SH-SY5Y (cell line): Measurements from ENCODE around the gene TRUB2.

Experiments
- GATA2 ChIP-seq: IDR thresholded peaks from 2 replicates; pipeline ENCODE4 v1.6.1; 2011; ENCODE audit warnings: mild to moderate bottlenecking, low read depth, low read length
- GATA3 ChIP-seq: IDR thresholded peaks from 2 replicates; pipeline ENCODE4 v1.6.1; 2011; ENCODE audit warnings: low read depth, mild to moderate bottlenecking, low read length, moderate library complexity

TRUB2 gene, protein sequence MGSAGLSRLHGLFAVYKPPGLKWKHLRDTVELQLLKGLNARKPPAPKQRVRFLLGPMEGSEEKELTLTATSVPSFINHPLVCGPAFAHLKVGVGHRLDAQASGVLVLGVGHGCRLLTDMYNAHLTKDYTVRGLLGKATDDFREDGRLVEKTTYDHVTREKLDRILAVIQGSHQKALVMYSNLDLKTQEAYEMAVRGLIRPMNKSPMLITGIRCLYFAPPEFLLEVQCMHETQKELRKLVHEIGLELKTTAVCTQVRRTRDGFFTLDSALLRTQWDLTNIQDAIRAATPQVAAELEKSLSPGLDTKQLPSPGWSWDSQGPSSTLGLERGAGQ

DNA sequence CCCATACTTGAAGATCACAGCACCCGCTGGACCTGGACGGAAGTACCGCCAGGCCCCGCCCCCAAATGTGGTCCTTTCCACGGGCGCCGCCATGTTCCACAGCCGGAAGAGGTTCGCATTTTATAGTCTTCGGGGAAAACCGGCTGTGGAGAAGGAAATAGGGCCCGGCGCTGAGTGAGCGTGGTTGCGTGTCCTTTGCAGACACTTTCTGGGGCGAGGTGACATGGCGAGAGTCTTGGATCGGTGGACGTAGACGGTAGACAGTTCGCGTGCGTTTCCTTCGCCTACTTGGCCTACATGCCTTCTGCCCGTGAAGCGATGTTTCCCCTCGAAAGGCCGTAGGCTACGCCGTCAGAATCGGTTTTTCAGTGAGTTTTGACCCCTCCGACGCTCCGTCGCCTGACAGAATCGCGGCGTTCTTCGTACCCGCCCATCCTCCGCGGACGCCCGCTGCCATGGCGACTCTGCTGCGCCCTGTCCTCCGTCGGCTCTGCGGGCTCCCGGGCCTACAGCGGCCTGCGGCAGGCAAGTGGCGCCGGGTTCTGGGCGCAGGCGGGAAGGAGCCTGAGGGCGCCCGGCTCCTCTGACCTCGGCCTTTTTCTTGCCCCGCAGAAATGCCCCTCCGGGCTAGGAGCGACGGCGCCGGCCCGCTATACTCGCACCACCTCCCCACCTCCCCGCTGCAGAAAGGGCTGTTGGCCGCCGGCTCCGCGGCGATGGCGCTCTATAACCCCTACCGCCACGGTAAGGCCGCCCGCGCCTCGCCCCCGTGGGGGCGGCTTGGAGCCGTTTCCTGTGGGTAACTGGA is at the start of gene TRUB2, which contains the start of gene COQ4:
TRUB2 (minus strand) TSS at position 44 of the 808 bp plus-strand sequence; CDS start at position 5, 39 bp downstream.
COQ4 (plus strand) TSS at position 436 of the 808 bp plus-strand sequence; CDS start at position 456, 20 bp downstream.
- TF ChIP-seq GATA3 (no peak), GATA2 (no peak)

DNA sequence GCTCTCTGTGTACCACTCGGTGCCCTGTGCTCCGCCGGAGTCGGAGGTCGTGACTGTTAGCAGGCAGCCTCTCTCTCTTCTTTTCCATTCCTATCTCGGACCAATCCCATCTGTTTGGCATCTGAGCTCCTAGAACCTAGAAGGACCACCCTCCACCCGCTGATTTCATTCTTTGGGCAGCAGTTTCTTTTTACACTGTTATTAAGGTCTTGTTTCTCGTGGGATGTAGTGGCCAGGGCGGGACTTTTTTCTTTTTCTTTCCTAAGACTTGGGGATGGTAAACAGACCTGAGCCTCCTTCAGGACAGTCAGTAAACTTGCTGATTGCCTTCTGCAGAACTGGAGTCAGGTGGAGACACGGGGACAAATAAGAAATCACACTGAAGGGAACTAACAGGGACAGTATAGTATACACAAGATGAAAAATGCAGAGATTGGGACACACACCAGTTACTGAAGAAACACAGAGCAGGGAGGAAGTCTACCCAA is 49.4 kb upstream of the TRUB2 start:
- TF ChIP-seq GATA2 (no peak), GATA3 (no peak)

DNA sequence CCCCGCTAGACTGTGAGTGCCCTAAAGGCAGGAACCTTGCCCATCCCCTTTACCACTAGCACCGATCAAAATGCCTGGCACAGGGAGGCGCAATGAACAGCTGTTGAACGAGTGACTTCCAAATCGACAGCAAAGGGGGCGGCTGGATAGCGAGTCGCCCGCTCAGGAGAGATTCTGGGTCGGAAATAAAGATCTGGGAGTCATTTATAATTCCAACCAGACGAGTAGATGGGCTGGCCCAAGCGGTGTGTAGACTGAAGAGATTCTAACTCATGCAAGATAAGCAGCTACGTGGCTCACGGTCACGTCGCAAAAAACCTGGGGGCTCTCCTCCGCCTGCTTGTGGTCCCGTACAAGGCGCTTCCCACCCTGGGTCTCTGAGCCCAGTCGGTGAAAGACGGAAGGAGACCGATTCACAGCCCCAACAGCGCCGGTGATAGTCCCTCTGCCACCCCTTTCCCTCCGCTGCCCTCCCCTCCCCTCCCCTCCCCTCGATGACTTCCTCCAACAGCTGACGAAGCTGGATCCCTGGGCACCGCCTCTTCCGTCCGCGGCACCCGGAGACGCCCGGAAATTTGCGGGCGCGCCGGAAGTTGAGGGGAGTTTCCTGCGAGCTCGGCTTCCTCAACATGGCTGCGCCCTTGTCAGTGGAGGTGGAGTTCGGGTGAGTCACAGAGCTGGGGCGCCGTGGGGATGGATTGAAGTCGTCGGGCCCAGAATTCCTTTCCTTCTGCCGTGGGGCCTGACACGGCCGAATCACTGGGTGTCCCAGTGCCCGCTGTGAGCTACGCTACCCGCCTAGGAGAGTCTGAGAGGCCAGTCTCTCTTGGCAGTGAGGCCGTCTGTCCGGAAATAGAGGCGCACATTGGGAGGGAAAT is 48.7 kb upstream of the TRUB2 start, which contains the start of gene URM1:
URM1 (plus strand) TSS at position 623 of the 878 bp plus-strand sequence; CDS start at position 630, 7 bp downstream.
- TF ChIP-seq GATA3 (no peak), GATA2 (no peak)

DNA sequence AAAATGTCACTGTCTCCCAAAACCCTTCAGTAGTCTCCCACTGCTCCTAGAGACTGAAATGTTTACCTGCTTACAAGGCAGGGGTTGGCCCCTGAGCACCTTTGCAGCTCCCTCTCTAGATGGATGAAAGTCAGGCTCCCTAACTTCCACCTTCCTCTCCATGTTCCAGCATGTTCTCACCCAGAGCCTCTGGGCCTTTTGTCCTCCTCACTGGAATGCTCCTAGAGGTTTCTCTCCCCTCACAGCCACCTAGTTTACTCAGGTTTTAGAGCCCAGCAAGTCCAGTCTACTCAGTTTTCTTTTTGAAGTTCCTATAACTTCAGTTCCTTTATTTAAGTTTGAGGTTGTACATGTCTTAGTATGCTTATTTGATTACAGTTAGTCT is 48.1 kb upstream of the TRUB2 start:
- TF ChIP-seq GATA3 (no peak), GATA2 (no peak)

DNA sequence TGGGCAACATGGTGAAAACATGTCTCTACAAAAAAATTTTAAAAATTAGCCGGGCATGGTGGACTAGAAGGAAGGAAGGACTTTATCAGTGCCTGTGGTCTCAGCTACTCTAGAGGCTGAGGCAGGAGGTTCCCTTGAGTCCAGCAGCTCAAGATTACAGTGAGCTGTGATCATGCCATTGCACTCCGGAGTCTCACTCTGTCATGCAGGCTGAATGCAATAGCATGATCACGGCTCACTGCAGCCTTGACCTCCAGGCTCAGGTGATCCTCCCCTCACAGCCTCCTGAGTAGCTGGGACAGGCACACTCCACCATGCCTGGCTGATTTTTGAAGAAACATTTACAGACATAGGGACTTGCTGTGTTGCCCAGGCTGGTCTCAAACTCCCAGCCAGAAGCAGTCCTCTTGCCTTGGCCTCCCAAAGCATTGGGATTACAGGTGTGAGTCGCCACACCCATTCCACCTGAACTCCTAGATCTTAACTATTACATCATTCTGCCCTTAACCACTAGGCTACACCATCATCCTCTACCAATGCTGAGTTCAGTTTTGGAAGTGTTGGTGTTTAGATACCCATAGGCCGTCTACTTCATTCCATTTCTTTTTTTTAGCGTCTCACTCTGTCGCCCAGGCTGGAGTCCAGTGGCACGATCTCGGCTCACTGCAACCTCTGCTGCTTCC is 46.9 kb upstream of the TRUB2 start:
- TF ChIP-seq GATA3: no peak
- no peak for TF ChIP-seq GATA2

DNA sequence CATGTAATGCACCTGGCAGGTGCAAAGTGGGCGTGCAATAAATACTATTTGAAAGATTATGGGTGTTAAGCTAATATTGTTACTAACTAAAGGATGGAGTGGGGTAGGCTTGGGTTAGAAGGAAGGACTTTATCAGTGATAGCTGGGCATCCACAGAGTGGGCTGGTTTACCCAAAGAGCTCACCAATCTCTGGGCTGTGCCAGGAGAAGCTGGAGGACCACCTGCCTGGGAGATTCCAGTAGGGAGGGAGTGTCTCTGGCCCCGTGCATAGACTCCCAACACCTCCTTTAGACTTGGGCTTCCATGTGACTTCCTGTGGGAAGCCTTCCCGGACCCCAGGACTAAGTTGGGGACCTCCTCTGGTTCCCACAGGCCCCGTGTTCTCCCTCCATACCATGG is 43.3 kb upstream of the TRUB2 start:
- TF ChIP-seq GATA2 (no peak), GATA3 (no peak)

DNA sequence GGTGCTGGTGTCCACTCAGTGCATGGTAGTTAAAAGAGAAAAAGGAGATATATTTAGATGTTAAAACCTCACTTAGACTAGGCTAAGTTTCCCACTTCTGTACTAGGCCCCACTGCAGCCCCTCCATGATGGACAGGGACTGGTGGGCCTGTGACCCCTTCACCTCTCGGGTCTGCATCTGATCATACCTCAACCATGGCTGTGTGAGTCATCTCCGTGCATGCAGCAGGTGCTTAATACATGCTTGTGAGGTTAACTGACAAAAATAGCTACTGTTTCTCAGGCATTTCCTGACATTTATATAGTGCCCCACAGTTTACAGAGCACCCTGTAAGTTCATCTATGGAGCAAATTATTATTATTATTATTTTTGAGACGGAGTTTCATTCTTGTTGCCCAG is 40.5 kb upstream of the TRUB2 start:
- TF ChIP-seq GATA2: no peak
- TF ChIP-seq GATA3: no peak

DNA sequence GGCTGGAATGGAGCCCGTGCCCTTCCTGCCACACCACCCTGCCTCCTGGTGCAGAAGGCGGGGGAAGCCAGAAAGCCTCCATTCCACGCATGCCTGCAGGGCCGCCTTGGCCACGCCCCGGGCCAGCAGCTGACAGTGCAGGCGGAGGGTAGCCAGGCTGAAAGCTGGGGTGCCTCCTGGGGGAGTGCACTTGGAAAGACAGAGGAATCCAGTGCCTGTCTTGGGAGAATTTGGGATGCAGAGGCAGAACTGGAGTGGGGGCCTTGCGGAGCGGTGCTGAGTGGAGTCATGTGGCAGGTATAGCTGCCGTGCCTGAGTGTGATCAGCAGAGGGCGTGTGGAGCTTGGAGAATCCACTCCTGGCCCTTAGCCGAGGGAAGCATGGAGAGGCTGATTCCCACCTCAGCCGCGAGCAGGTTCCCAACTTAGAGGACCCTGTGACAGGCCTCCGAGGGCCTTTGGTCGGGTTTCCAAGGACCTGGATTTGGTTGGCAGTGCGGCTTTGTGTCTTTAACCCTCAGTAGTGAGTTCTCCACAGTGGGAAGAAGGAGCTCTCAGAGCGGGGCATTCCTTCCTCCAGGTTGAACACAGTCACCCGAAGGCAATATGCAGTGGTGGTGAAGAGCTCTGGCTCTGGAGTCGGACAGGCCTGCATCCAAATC is 39.9 kb upstream of the TRUB2 start:
- no peak for TF ChIP-seq GATA3
- TF ChIP-seq GATA2: no peak

DNA sequence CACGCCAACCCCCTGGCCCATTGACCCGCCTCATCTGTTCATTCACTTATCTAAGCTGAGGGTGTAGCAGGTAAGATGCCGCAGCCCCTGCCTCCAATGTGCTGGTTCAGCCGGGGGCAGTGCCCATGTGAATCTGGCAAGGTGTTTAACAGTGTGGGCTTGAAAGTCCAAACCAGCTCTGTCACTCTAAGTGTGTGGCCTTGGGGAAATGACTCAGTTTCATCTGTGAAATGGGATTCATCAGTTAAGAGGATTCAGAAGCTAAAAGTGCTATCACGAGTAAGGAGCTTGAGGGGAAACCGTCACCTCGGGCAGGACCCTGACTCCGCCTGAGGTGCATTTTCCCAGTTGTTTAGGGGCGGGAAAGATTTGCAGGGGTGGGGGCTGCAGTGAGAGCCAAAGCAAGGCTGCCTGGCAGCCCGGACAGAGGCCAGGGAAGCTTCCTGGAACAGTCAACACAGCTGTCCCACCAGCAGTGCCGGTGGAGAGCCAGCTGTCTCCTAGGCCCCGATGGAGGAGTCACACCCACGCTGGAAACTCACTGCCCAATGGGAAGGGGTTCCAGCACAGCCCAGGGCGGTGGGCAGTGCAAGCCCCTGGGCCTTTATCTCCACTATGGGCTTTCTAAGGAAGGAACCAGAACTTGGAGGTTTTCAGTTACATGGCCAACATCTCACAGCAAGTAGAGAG is 39.2 kb upstream of the TRUB2 start:
- TF ChIP-seq GATA2 (no peak), GATA3 (no peak)

DNA sequence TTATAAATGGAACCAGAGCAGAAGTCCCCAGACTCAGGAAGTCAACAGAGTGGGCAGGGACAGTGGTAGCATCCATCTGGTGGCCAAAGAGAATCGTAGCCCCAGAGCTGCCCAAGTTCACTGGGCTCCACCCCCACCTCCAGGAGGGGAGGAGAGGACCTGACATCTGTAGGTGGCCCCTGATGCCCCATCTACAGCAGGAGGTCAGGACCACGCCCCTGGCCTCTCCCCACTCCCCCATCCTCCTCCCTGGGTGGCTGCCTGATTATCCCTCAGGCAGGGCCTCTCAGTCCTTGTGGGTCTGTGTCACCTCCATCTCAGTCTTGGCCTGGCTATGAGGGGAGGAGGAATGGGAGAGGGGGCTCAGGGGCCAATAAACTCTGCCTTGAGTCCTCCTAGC is 38.6 kb upstream of the TRUB2 start:
- TF ChIP-seq GATA3 (no peak), GATA2 (no peak)

DNA sequence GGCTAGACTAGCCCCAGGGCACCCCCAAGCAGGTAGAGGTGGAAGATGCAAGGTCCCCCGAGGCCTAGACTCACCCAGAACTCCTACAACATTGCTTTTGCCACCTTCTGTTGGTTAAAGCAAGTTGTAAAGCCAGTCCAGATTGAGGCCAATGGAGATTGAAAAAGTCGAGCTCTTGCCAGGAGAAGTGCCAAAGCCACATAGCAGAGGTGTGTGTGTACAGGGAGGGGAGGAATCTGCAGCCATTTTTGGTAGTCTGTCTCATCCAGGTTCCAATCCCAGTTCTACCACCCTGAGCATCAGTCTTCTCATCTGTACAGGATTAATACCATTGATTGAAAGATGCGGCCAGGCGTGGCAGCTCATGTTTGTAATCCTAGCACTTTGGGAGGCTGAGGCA is 36.6 kb upstream of the TRUB2 start:
- TF ChIP-seq GATA2 (no peak), GATA3 (no peak)

DNA sequence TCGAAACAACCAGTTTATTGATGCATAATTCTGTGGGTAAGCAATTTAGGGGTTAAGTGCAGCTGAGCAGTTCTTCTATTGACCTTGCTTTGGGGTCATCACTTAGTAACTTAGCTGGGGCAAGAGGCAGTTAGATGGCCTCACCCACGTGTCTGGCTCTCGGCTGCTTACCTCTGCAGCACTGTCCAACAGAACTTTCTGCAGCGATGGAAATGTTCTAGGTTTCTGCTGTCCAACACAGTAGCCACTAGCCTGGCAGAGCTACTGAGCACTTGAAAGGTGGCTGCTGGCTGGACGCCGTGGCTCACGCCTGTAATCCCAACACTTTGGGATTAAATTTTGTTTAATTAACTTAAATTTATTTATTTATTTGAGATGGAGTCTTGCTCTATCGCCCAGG is 35.8 kb upstream of the TRUB2 start:
- no peak for TF ChIP-seq GATA2
- TF ChIP-seq GATA3: no peak
